B cell (primary cell): ENCODE data around the gene RUSF1. TPM values are rescaled to one million over a fixed set of nuclear protein-coding genes. Genes with fewer than 3 reads are reported as not detected.

ENCODE experiments used
- ATAC-seq: fragments of 200-7000 bp; cut with Tn5 transposase; one replicate; pipeline ENCODE4 v1.10.0; 2021; ENCODE audit warnings: low read depth, mild to moderate bottlenecking, moderate number of reproducible peaks, moderate library complexity
- CTCF ChIA-PET: fragments of 350-600 bp; sonication (Branson Sonifier 250); formaldehyde crosslinking; loops from one replicate; lab custom pipeline; 2021; ENCODE audit warnings: antibody characterized with exemption, inconsistent platforms; lab: Charles Lee
- POLR2A ChIA-PET: fragments of 350-600 bp; sonication (Branson Sonifier 250); formaldehyde crosslinking; loops from one replicate; lab custom pipeline; 2021; ENCODE audit warnings: antibody characterized with exemption; lab: Charles Lee
- DNase-seq: peaks from one replicate; pipeline ENCODE4 v3.0.0; 2013
- H2AFZ ChIP-seq: 2 replicates; pipeline ENCODE4 v1.6.1; 2012; ENCODE audit warnings: mild to moderate bottlenecking, low read depth, low read length; ENCODE audit not compliant: insufficient read depth, poor library complexity, severe bottlenecking
- H3K27ac ChIP-seq, 2 donors: 1 replicate in 1 of 2; 2 replicates in 1 of 2; pipeline ENCODE4 v1.5.1; 2012 to 2013; ENCODE audit warnings: low read length in 2 of 2, mild to moderate bottlenecking in 2 of 2, moderate library complexity in 1 of 2
- H3K27me3 ChIP-seq, 4 experiments: fragments of 200-600 bp in 1 of 4; sonication (generic) in 1 of 4; replicated peaks in 1 of 4; 1 replicate in 2 of 4; 2 replicates in 2 of 4; pipeline versions ENCODE4 v1.6.1 to v1.7.0; 2013 to 2016; ENCODE audit warnings: low read length in 3 of 4, mild to moderate bottlenecking in 2 of 4, mixed read lengths in 1 of 4, moderate library complexity in 1 of 4; ENCODE audit not compliant: insufficient read depth in 4 of 4, control insufficient read depth in 3 of 4; ENCODE audit errors: control extremely low read depth in 1 of 4
- H3K36me3 ChIP-seq, 2 experiments: replicated peaks in 1 of 2; 1 replicate in 1 of 2; 2 replicates in 1 of 2; pipeline versions ENCODE4 v1.6.1 to v1.7.1; 2013; ENCODE audit warnings: low read length in 1 of 2; ENCODE audit not compliant: insufficient read depth in 2 of 2, control insufficient read depth in 1 of 2; ENCODE audit errors: control extremely low read depth in 1 of 2, extremely low read depth in 1 of 2
- H3K4me1 ChIP-seq, 2 donors: fragments of 200-600 bp in 1 of 2; sonication (generic) in 1 of 2; 1 replicate in 1 of 2; 2 replicates in 1 of 2; pipeline versions ENCODE4 v1.5.1 to v1.6.1; 2013 to 2017; ENCODE audit warnings: low read length in 2 of 2; ENCODE audit not compliant: control insufficient read depth in 2 of 2, insufficient read depth in 2 of 2
- H3K4me2 ChIP-seq: replicated peaks from 2 replicates; pipeline ENCODE3; 2012; ENCODE audit warnings: mild to moderate bottlenecking, low read depth, low read length; ENCODE audit not compliant: poor library complexity, severe bottlenecking
- H3K4me3 ChIP-seq, 5 experiments: fragments of 200-600 bp in 1 of 5; sonication (generic) in 1 of 5; 1 replicate in 3 of 5; 2 replicates in 2 of 5; pipeline versions ENCODE4 v1.5.1 to v1.7.0; 2011 to 2016; ENCODE audit warnings: low read length in 4 of 5, mild to moderate bottlenecking in 4 of 5, low read depth in 2 of 5, control low read depth in 1 of 5, moderate library complexity in 1 of 5; ENCODE audit not compliant: insufficient read depth in 1 of 5; ENCODE audit errors: control extremely low read depth in 1 of 5, extremely low read depth in 1 of 5
- H3K79me2 ChIP-seq: fragments of 200-600 bp; sonication (generic); one replicate; pipeline ENCODE4 v1.6.0; 2016; ENCODE audit warnings: low read length; ENCODE audit not compliant: control insufficient read depth, insufficient read depth
- H3K9ac ChIP-seq: fragments of 200-600 bp; sonication (generic); 2 replicates; pipeline ENCODE4 v1.6.1; 2017; ENCODE audit warnings: mild to moderate bottlenecking, low read length, moderate library complexity
- H3K9me3 ChIP-seq, 3 donors: one replicate each; pipeline versions ENCODE4 v1.6.1 to v1.7.1; 2013; ENCODE audit warnings: low read length in 2 of 3; ENCODE audit not compliant: control insufficient read depth in 2 of 3, insufficient read depth in 1 of 3; ENCODE audit errors: control extremely low read depth in 1 of 3
- H4K20me1 ChIP-seq: 2 replicates; pipeline ENCODE4 v1.6.0; 2012; ENCODE audit warnings: mild to moderate bottlenecking, low read length; ENCODE audit not compliant: insufficient read depth, control insufficient read depth, poor library complexity, severe bottlenecking
- H3K27ac Mint-ChIP-seq: one replicate; pipeline ENCODE4 v1.8.0; 2021; ENCODE audit warnings: mixed read lengths
- H3K27me3 Mint-ChIP-seq: one replicate; pipeline ENCODE4 v1.8.0; 2021; ENCODE audit warnings: mixed read lengths
- H3K4me1 Mint-ChIP-seq: one replicate; pipeline ENCODE4 v1.8.0; 2021; ENCODE audit warnings: mixed read lengths
- H3K4me3 Mint-ChIP-seq: one replicate; pipeline ENCODE4 v1.8.0; 2021; ENCODE audit warnings: mixed read lengths
- H3K9me3 Mint-ChIP-seq: one replicate; pipeline ENCODE4 v1.8.0; 2022; ENCODE audit warnings: mixed read lengths; ENCODE audit not compliant: insufficient read depth
- CTCF ChIP-seq: fragments of 200-600 bp; IDR thresholded peaks from one replicate; pipeline ENCODE4 v1.8.0; 2022; ENCODE audit warnings: antibody characterized with exemption, mild to moderate bottlenecking
- EZH2 ChIP-seq: IDR thresholded peaks from 2 replicates; pipeline ENCODE4 v1.6.1; 2012; ENCODE audit warnings: borderline replicate concordance, low read depth, mild to moderate bottlenecking, moderate library complexity, low read length; ENCODE audit not compliant: insufficient read depth, poor library complexity, severe bottlenecking
- WGBS: methylation state at CpG from one replicate; pipeline ENCODE4 v1.1.5; 2013; ENCODE audit warnings: missing lambda C conversion rate; ENCODE audit not compliant: insufficient coverage; 5-methylcytosine and 5-hydroxymethylcytosine counted together
- intact Hi-C: fragments of 100-400 bp; cut with micrococcal nuclease; formaldehyde crosslinking; loops from one replicate; pipeline ENCODE4 v1.10.0; 2022
- polyA plus RNA-seq: library from polyadenylated mRNA; depleted of rRNA; stranded (reverse); fragments of >200 nt; gene quantifications from 2 replicates; pipeline ENCODE4 v1.2.3, GENCODE V29; 2012
- total RNA-seq, 2 donors: library from RNA; stranded (reverse); fragments of 120-200 nt in 1 of 2; gene quantifications; 1 replicate in 1 of 2; 2 replicates in 1 of 2; pipeline versions ENCODE4 v1.2.3 to v1.2.4, GENCODE V29; 2013 to 2022

Gene RUSF1
- total and polyA plus RNA-seq, 2 donors (not counting 1 experiment from before 2014, with no cell fraction given) = 103 to 132 TPM

GRCh38 chr16:31471241-31471874 is 36.8 kb downstream of the RUSF1 start:
- Mint-ChIP-seq H3K27ac (no peak overlapping the region), H3K4me3 (peak overlapping the region; percentile 61), H3K4me1 (peaks cover 52% of the 10 kb centered on the region), H3K27me3 (peaks cover 3% of the 10 kb centered on the region), H3K9me3 (no peaks in the 10 kb centered on the region)
- peak overlapping the region; percentile 89 for H3K4me2 ChIP-seq
- H3K27me3 ChIP-seq = peaks cover 0 to 21% (median 11%) of the 10 kb centered on the region in 4 experiments
- peak overlapping the region in 4 of 5 experiments; percentile 28 to 43 (median 34) for H3K4me3 ChIP-seq
- ChIA-PET POLR2A (interaction anchor here (1.0 kb wide), 1 partner anchor 12 kb away, joined by 5 read pairs; the partner anchor contains the start of gene ARMC5), CTCF (interaction anchor here (1.2 to 1.9 kb wide), 2 partner anchors 11 kb away, joined by 5 to 6 read pairs; no protein-coding TSS in a partner anchor)
- peak overlapping the region; percentile 52 for H3K9ac ChIP-seq
- H2AFZ ChIP-seq = peak overlapping the region; percentile 51
- no peak overlapping the region for H3K27ac ChIP-seq
- H3K9me3 ChIP-seq = peaks cover 0 to 12% (median 0%) of the 10 kb centered on the region in 3 donors
- TF ChIP-seq EZH2 (no peak), CTCF (no peak)
- 55% methylated on average over 12 of the region's 15 CpGs for WGBS
- intact Hi-C loops = no loop called here
- no peak for ATAC-seq
- H3K36me3 ChIP-seq = peaks cover 0 to 2% of the 10 kb centered on the region in 2 experiments
- no peak for DNase-seq
- H4K20me1 ChIP-seq = no peaks in the 10 kb centered on the region
- H3K4me1 ChIP-seq = peaks cover 32% of the 10 kb centered on the region in 2 donors
- no peaks in the 10 kb centered on the region for H3K79me2 ChIP-seq

- CTCF ChIA-PET = interaction anchor here (1.9 kb wide), 1 partner anchor 10 kb away, joined by 6 read pairs; no protein-coding TSS in a partner anchor
- Mint-ChIP-seq H3K4me3 (no peak overlapping the region), H3K27me3 (peaks cover 3% of the 10 kb centered on the region), H3K27ac (no peak overlapping the region), H3K9me3 (no peaks in the 10 kb centered on the region), H3K4me1 (peaks cover 50% of the 10 kb centered on the region)
- DNase-seq (no peak), ATAC-seq (no peak)
- Histone ChIP-seq H3K4me2 (no peak overlapping the region), H3K79me2 (no peaks in the 10 kb centered on the region), H3K36me3 (peaks cover 0 to 2% of the 10 kb centered on the region in 2 experiments), H3K4me1 (peaks cover 26% of the 10 kb centered on the region in 2 donors), H3K27me3 (peaks cover 0 to 21% (median 11%) of the 10 kb centered on the region in 4 experiments), H3K4me3 (no peak overlapping the region), H2AFZ (no peak overlapping the region), H3K27ac (no peak overlapping the region), H3K9me3 (peaks cover 0 to 12% (median 0%) of the 10 kb centered on the region in 3 donors), H4K20me1 (no peaks in the 10 kb centered on the region), H3K9ac (no peak overlapping the region)
- no peak for TF ChIP-seq CTCF
- TF ChIP-seq EZH2 = no peak
- 100% methylated on average over 1 of the region's 3 CpGs for WGBS
- POLR2A ChIA-PET = interaction anchor here (0.8 kb wide), 1 partner anchor 11 kb away, joined by 4 read pairs; the partner anchor contains the start of gene ARMC5
- intact Hi-C loops = no loop called here
Measured at GRCh38 chr16:31470615-31471014, 37.6 kb downstream of the RUSF1 start.
